Cardiac fibroblast (primary cell): ENCODE results near the gene DGKZ.

Experiments used
- DNase-seq, 2 donors: peaks; one replicate each; pipeline versions ENCODE4 v3.0.0 to v3.0.0-alpha.2; 2010; ENCODE audit warnings: low read depth in 2 of 2
- H3K4me3 ChIP-seq, 2 donors: replicated peaks in 1 of 2; 1 replicate in 1 of 2; 2 replicates in 1 of 2; pipeline ENCODE4 v1.5.1; 2011; ENCODE audit warnings: low read depth in 2 of 2, low read length in 2 of 2, mild to moderate bottlenecking in 2 of 2, moderate library complexity in 1 of 2
- CTCF ChIP-seq: IDR thresholded peaks from one replicate; pipeline ENCODE4 v1.5.1; 2011; ENCODE audit warnings: low read depth, mild to moderate bottlenecking, low read length, inconsistent platforms

The DGKZ gene

GRCh38 chr11:46408407-46408986 lies 61.2 kb downstream of the DGKZ start:
- no peak for DNase-seq
- no peak for TF ChIP-seq CTCF
- H3K4me3 ChIP-seq = no peak overlapping the region

- TF ChIP-seq CTCF = peak; percentile 15
- no peak overlapping the region for H3K4me3 ChIP-seq
- peak in 1 of 2 donors; percentile 33 for DNase-seq
Measured at GRCh38 chr11:46410021-46410420, 62.8 kb downstream of the DGKZ start.

DNA sequence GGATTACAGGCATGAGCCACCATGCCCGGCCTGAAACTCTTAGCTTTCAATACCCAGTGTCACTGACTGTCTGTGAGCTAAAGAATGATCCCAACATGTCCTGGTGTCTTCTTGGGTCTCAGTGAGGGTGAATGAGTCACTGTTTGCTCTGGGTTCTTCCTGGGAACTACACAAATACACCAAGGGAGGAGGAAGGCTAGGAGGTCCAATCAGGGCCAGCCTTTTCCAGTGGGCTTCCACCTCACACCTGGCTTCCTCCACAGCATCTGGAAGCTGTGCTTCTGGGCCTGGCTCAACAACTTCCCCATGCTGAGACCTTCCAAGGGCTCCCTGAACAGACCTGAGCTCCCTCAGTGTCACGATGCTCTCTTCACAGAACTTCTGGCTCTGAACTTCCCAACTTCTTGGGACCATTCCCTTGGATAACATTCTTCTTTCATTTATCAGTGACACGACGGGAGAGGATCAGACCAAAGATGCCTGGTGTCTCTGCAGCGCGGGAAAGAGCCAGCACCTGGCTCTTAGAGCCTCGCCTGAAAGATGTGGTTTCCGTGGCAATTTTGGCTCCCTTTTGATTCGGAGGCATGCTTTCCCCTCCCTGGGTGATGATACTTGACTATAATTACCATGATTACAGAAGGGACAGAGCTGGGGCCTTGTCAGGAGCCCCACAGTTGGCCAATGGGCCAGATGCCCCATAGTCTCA lies 66.7 kb downstream of the DGKZ start:
- no peak overlapping the region for H3K4me3 ChIP-seq
- no peak for TF ChIP-seq CTCF
- DNase-seq = no peak

DNA sequence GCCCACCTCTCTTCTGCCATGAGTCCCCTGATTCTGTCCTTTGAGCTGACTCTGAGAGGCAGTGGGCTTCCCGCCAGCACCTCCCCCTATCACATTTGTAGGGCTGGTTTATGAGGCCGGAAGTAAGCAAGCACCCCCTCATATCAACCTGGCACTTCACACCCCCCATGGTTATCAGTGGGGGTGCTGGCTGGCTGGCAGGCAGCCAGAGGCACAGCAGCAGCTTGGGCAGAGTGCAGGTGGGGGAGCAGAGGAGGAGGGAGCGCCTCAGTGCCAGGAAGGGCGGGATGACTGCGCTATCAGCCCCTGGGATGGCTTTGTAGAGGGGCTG lies 67.2 kb downstream of the DGKZ start:
- no peak for DNase-seq
- no peak for TF ChIP-seq CTCF
- H3K4me3 ChIP-seq = no peak overlapping the region

GRCh38 chr11:46414879-46415278 lies 67.6 kb downstream of the DGKZ start:
- no peak for DNase-seq
- H3K4me3 ChIP-seq = no peak overlapping the region
- TF ChIP-seq CTCF = no peak

- H3K4me3 ChIP-seq = no peak overlapping the region
- no peak for TF ChIP-seq CTCF
- no peak for DNase-seq
Measured at GRCh38 chr11:46417711-46418110, 70.4 kb downstream of the DGKZ start.

GRCh38 chr11:46418751-46419150 lies 71.5 kb downstream of the DGKZ start:
- no peak for TF ChIP-seq CTCF
- H3K4me3 ChIP-seq = no peak overlapping the region
- no peak for DNase-seq
